HCT116 (cell line): ENCODE results near the gene COG5. TPM values are rescaled to one million over a fixed set of nuclear protein-coding genes. Genes with fewer than 3 reads are reported as not detected.

Experiments used
- ATAC-seq: fragments of 200-7000 bp; cut with Tn5 transposase; 2 replicates; pipeline ENCODE4 v1.9.1; 2020; ENCODE audit warnings: mild to moderate bottlenecking, moderate library complexity
- BruUV-seq: library from RNA; stranded (reverse); fragments of 400-500 nt; replicated peaks from 2 replicates; lab custom pipeline; 2021; lab: Mats Ljungman, UMichigan
- CTCF ChIA-PET: fragments of 300-600 bp; sonication (Branson Sonifier 250); formaldehyde crosslinking; loops from one replicate; lab custom pipeline; 2021; ENCODE audit warnings: antibody characterized with exemption; lab: Charles Lee
- POLR2A ChIA-PET: fragments of 300-600, 350-600 bp; sonication (Branson Sonifier 250); formaldehyde crosslinking; loops from one replicate; lab custom pipeline; 2021; ENCODE audit warnings: antibody characterized with exemption; lab: Charles Lee
- RAD21 ChIA-PET, 2 experiments: fragments of 300-600 bp; sonication (Branson Sonifier 250); formaldehyde crosslinking; loops; one replicate each; lab custom pipeline; 2023; ENCODE audit warnings: low total read pairs in 2 of 2; ENCODE audit not compliant: uncharacterized antibody in 2 of 2, unreplicated experiment in 2 of 2, low non-redundant PET in 1 of 2; lab: Charles Lee
- DNase-seq: peaks from one replicate; pipeline ENCODE4 v3.0.0-alpha.2; 2010; ENCODE audit warnings: low read depth, low spot score
- H2AFZ ChIP-seq: fragments of 200-600 bp; shearing (Covaris generic), sonication (generic); 2 replicates; pipeline ENCODE4 v1.6.1; 2017; ENCODE audit warnings: low read depth, mixed run types, mixed read lengths, antibody characterized with exemption, low read length; ENCODE audit not compliant: poor library complexity, severe bottlenecking
- H3K27ac ChIP-seq: 2 replicates; pipeline ENCODE4 v1.5.1; 2012; ENCODE audit warnings: low read depth, low read length
- H3K27me3 ChIP-seq: fragments of 200-600 bp; sonication (generic); 2 replicates; pipeline ENCODE4 v1.6.1; 2016; ENCODE audit warnings: mixed run types, low read length, mixed read lengths; ENCODE audit not compliant: insufficient read depth
- H3K36me3 ChIP-seq, 2 experiments: fragments of 200-500 bp in 1 of 2; fragments of 200-600 bp in 1 of 2; sonication (Bioruptor generic) in 1 of 2; sonication (generic) in 1 of 2; 2 replicates each; pipeline versions ENCODE4 v1.5.1 to v1.6.1; 2014 to 2016; ENCODE audit warnings: low read length in 2 of 2, inconsistent platforms in 1 of 2, mixed read lengths in 1 of 2, mixed run types in 1 of 2; ENCODE audit not compliant: insufficient read depth in 2 of 2, control insufficient read depth in 1 of 2
- H3K4me1 ChIP-seq, 2 experiments: fragments of 200-600 bp in 1 of 2; sonication (generic) in 1 of 2; 2 replicates each; pipeline versions ENCODE4 v1.5.1 to v1.6.1; 2012 to 2017; ENCODE audit warnings: low read length in 2 of 2, inconsistent platforms in 1 of 2, mild to moderate bottlenecking in 1 of 2, mixed read lengths in 1 of 2, mixed run types in 1 of 2, moderate library complexity in 1 of 2; ENCODE audit not compliant: insufficient read depth in 2 of 2, control insufficient read depth in 1 of 2
- H3K4me2 ChIP-seq: fragments of 200-600 bp; sonication (generic); 2 replicates; pipeline ENCODE4 v1.6.1; 2017; ENCODE audit warnings: mixed run types, low read length, mixed read lengths
- H3K4me3 ChIP-seq, 2 experiments: fragments of 200-600 bp in 1 of 2; sonication (generic) in 1 of 2; replicated peaks in 1 of 2; 2 replicates each; pipeline ENCODE4 v1.5.1; 2011 to 2016; ENCODE audit warnings: low read length in 2 of 2, control low read depth in 1 of 2, low read depth in 1 of 2, mild to moderate bottlenecking in 1 of 2, mixed read lengths in 1 of 2, mixed run types in 1 of 2
- H3K79me2 ChIP-seq: fragments of 200-600 bp; sonication (generic); 2 replicates; pipeline ENCODE4 v1.6.1; 2017; ENCODE audit warnings: mild to moderate bottlenecking, mixed run types, low read length, moderate library complexity, mixed read lengths; ENCODE audit not compliant: insufficient read depth
- H3K9ac ChIP-seq: fragments of 200-600 bp; sonication (generic); 2 replicates; pipeline ENCODE4 v1.6.1; 2016; ENCODE audit warnings: low read length, mixed read lengths
- H3K9me2 ChIP-seq: fragments of 200-600 bp; sonication (generic), shearing (Covaris generic); 2 replicates; pipeline ENCODE4 v1.6.1; 2017; ENCODE audit warnings: mixed run types, mild to moderate bottlenecking, moderate library complexity; ENCODE audit not compliant: insufficient read depth
- H3K9me3 ChIP-seq, 2 experiments: fragments of 200-500 bp in 1 of 2; fragments of 200-600 bp in 1 of 2; sonication (Bioruptor generic) in 1 of 2; sonication (generic) in 1 of 2; 2 replicates each; pipeline ENCODE4 v1.6.1; 2014 to 2017; ENCODE audit warnings: low read length in 2 of 2, mixed read lengths in 2 of 2, inconsistent platforms in 1 of 2, low read depth in 1 of 2, mild to moderate bottlenecking in 1 of 2, mixed run types in 1 of 2, moderate library complexity in 1 of 2; ENCODE audit not compliant: control insufficient read depth in 1 of 2, insufficient read depth in 1 of 2
- H4K20me1 ChIP-seq: fragments of 200-600 bp; sonication (generic), shearing (Covaris generic); 2 replicates; pipeline ENCODE4 v1.6.1; 2017; ENCODE audit warnings: mixed run types, mild to moderate bottlenecking, moderate library complexity; ENCODE audit not compliant: insufficient read depth
- CBX3 ChIP-seq: IDR thresholded peaks from 2 replicates; pipeline ENCODE4 v1.6.1; 2012; ENCODE audit warnings: low read depth
- CEBPB ChIP-seq: IDR thresholded peaks from 2 replicates; pipeline ENCODE4 v1.6.1; 2012; ENCODE audit warnings: low read depth
- CTCF ChIP-seq, 3 experiments: fragments of 200-600 bp in 1 of 3; sonication (generic) in 1 of 3; IDR thresholded peaks in 2 of 3; conservative IDR thresholded peaks in 1 of 3; 2 replicates each; pipeline ENCODE4 v1.5.1; 2012 to 2017; ENCODE audit warnings: low read depth in 2 of 3, low read length in 2 of 3, antibody characterized with exemption in 1 of 3, borderline replicate concordance in 1 of 3, control low read depth in 1 of 3, mild to moderate bottlenecking in 1 of 3, mixed read lengths in 1 of 3, mixed run types in 1 of 3, moderate library complexity in 1 of 3; ENCODE audit not compliant: insufficient read depth in 1 of 3
- EGR1 ChIP-seq: IDR thresholded peaks from 2 replicates; pipeline ENCODE4 v1.6.1; 2012; ENCODE audit warnings: low read depth
- ELF1 ChIP-seq: IDR thresholded peaks from 2 replicates; pipeline ENCODE4 v1.6.1; 2012; ENCODE audit warnings: low read depth, borderline replicate concordance
- EZH2 ChIP-seq: fragments of 200-600 bp; sonication (generic); IDR thresholded peaks from 2 replicates; pipeline ENCODE4 v1.6.1; 2017; ENCODE audit warnings: antibody characterized with exemption, mixed run types
- FOSL1 ChIP-seq: IDR thresholded peaks from 2 replicates; pipeline ENCODE4 v1.6.1; 2012; ENCODE audit warnings: low read depth
- JUND ChIP-seq: IDR thresholded peaks from 2 replicates; pipeline ENCODE4 v1.6.1; 2012
- MAX ChIP-seq: IDR thresholded peaks from 2 replicates; pipeline ENCODE4 v1.6.1; 2012
- POLR2A ChIP-seq: IDR thresholded peaks from 2 replicates; pipeline ENCODE4 v1.7.0; 2011; ENCODE audit warnings: borderline replicate concordance; ENCODE audit not compliant: insufficient read depth, insufficient read length; ENCODE audit errors: extremely low read depth
- POLR2AphosphoS5 ChIP-seq: IDR thresholded peaks from 2 replicates; pipeline ENCODE4 v1.6.1; 2011; ENCODE audit warnings: mild to moderate bottlenecking, low read depth, low read length, moderate library complexity
- REST ChIP-seq: IDR thresholded peaks from 2 replicates; pipeline ENCODE4 v1.6.1; 2012; ENCODE audit warnings: low read depth
- TCF7L2 ChIP-seq: IDR thresholded peaks from 2 replicates; pipeline ENCODE4 v1.7.0; 2011; ENCODE audit warnings: borderline replicate concordance, inconsistent platforms; ENCODE audit not compliant: insufficient read depth, insufficient read length; ENCODE audit errors: extremely low read depth
- YY1 ChIP-seq: IDR thresholded peaks from 2 replicates; pipeline ENCODE4 v1.6.1; 2011; ENCODE audit warnings: low read length, low read depth, moderate library complexity, mild to moderate bottlenecking; ENCODE audit not compliant: insufficient replicate concordance; ENCODE audit errors: extremely low read depth
- ZFX ChIP-seq: fragments of 450-650 bp; IDR thresholded peaks from 2 replicates; pipeline ENCODE4 v1.6.1; 2017
- intact Hi-C: fragments of 100-400 bp; cut with micrococcal nuclease; formaldehyde crosslinking; loops from 2 replicates; pipeline ENCODE4 v1.10.0; 2022
- total RNA-seq: library from RNA; stranded (reverse); gene quantifications from one replicate; pipeline ENCODE4 v1.2.1, GENCODE V29; 2021; ENCODE audit not compliant: unreplicated experiment

The COG5 gene
- total RNA-seq, 1 experiment from 2014 or later, result 30.7 TPM

- H3K9me2 ChIP-seq, result no peaks in the 10 kb centered on the region
- ATAC-seq (no peak), DNase-seq (no peak)
- H3K4me2 ChIP-seq, result no peak overlapping the region
- no peak overlapping the region for H3K4me3 ChIP-seq
- BruUV-seq, result no TSS peak
- no peaks in the 10 kb centered on the region for H3K9me3 ChIP-seq
- POLR2A ChIA-PET, result interaction anchor here (0.9 kb wide), 1 partner anchor 17 kb away, joined by 4 read pairs; the partner anchor contains the start of gene HBP1
- no peaks in the 10 kb centered on the region for H4K20me1 ChIP-seq
- H3K9ac ChIP-seq, result no peak overlapping the region
- H2AFZ ChIP-seq, result no peak overlapping the region
- H3K27ac ChIP-seq, result no peak overlapping the region
- H3K27me3 ChIP-seq, result no peaks in the 10 kb centered on the region
- H3K79me2 ChIP-seq, result no peaks in the 10 kb centered on the region
- no peaks in the 10 kb centered on the region for H3K36me3 ChIP-seq
- intact Hi-C loops, result loop anchor here (5.0 kb wide), 1 partner anchor 975 kb away; no protein-coding TSS in a partner anchor
- H3K4me1 ChIP-seq, result peaks cover 2 to 12% of the 10 kb centered on the region in 2 experiments; a peak in 3 of 4 replicates
- CTCF ChIA-PET, result interaction anchor here (1.5 to 6.8 kb wide), 2 partner anchors 16 to 205 kb away, joined by 7 to 124 read pairs; partner anchors contain the start of gene HBP1
- RAD21 ChIA-PET, result interaction anchor here in 1 of 2 experiments (1.0 kb wide), 1 partner anchor 205 kb away, joined by 3 read pairs; no protein-coding TSS in a partner anchor
- no peak for TF ChIP-seq EZH2
- TF ChIP-seq MAX, result no peak
- TF ChIP-seq CBX3, result no peak
- no peak for TF ChIP-seq JUND
- no peak for TF ChIP-seq TCF7L2
- TF ChIP-seq ELF1, result no peak
- TF ChIP-seq EGR1, result no peak
- no peak for TF ChIP-seq REST
- TF ChIP-seq CEBPB, result no peak
- no peak for TF ChIP-seq FOSL1
- no peak for TF ChIP-seq ZFX
- no peak for TF ChIP-seq YY1
- no peak for TF ChIP-seq POLR2A
- TF ChIP-seq POLR2AphosphoS5, result no peak
- no peak for TF ChIP-seq CTCF (IDR thresholded peaks at IDR 0.05 in 2 of 3, conservative IDR thresholded peaks at IDR 0.05 in 1 of 3; ENCODE audit: borderline replicate concordance in 1 of 3, insufficient read depth in 1 of 3, low read depth in 2 of 3, low read length in 2 of 3)
Observed at GRCh38 chr7:107152011-107152410, 411.7 kb downstream of the COG5 start.
